Right atrium auricular region (tissue), 2 donors: Measurements from ENCODE around the gene AP2M1. TPM values are rescaled to one million over a fixed set of nuclear protein-coding genes. Genes with fewer than 3 reads are reported as not detected.

Source experiments
- DNase-seq: peaks from one replicate; pipeline ENCODE4 v3.0.0-alpha.2; 2019; ENCODE audit warnings: low spot score
- H3K27ac ChIP-seq, 2 donors: fragments of 200-600 bp; sonication (generic); 1 replicate in 1 of 2; 2 replicates in 1 of 2; pipeline ENCODE4 v1.5.1; 2016 to 2019
- H3K27me3 ChIP-seq, 2 donors: fragments of 200-600 bp; sonication (generic); one replicate each; pipeline versions ENCODE4 v1.5.1 to v1.6.0; 2017 to 2019
- H3K36me3 ChIP-seq: fragments of 200-600 bp; sonication (generic); one replicate; pipeline ENCODE4 v1.5.1; 2016
- H3K4me1 ChIP-seq, 2 donors: fragments of 200-600 bp; sonication (generic); one replicate each; pipeline versions ENCODE4 v1.5.1 to v1.6.0; 2017 to 2019
- H3K4me3 ChIP-seq, 2 donors: fragments of 200-600 bp; sonication (generic); 1 replicate in 1 of 2; 2 replicates in 1 of 2; pipeline ENCODE4 v1.5.1; 2017 to 2019; ENCODE audit warnings: mild to moderate bottlenecking in 1 of 2, moderate library complexity in 1 of 2
- H3K9me3 ChIP-seq, 2 donors: fragments of 200-600 bp; sonication (generic); one replicate each; pipeline ENCODE4 v1.5.1; 2019
- total RNA-seq, 2 donors: library from RNA; depleted of rRNA; stranded (reverse); fragments of >200 nt; gene quantifications; one replicate each; pipeline ENCODE4 v1.1.0, GENCODE V29; 2016
- TF ChIP-seq, protein P1 (sequence below), 2 donors: fragments of 200-600 bp; sonication (generic); IDR thresholded peaks; one replicate each; pipeline ENCODE4 v1.5.1; 2019; ENCODE audit warnings: antibody characterized with exemption in 2 of 2

Gene AP2M1
- total RNA-seq, 2 donors from 2014 or later: 183 to 235 TPM

DNA sequence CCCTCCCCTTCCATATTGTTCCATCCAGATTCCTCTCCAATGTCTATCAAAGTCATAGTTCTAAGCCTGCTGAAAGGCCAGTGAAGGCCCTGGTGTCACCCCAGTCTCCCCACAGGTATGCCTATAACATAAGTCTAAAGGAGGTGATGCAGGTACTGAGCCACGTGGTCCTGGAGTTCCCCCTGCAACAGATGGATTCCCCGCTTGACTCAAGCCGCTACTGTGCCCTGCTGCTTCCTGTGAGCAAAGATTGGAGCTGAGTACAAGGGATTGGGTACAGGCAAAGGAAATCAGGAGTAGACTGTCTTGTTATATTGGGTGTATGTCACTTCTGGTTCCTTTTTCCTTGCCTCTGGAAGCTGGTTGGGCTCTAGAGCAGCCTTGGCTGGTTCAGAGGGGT is 31.3 kb upstream of the AP2M1 start:
- Histone ChIP-seq H3K4me3 (no peak overlapping the region), H3K27ac (no peak overlapping the region), H3K27me3 (no peaks in the 10 kb centered on the region), H3K36me3 (peaks cover 79% of the 10 kb centered on the region), H3K4me1 (no peaks in the 10 kb centered on the region), H3K9me3 (no peaks in the 10 kb centered on the region)
- TF ChIP-seq, protein P1, sequence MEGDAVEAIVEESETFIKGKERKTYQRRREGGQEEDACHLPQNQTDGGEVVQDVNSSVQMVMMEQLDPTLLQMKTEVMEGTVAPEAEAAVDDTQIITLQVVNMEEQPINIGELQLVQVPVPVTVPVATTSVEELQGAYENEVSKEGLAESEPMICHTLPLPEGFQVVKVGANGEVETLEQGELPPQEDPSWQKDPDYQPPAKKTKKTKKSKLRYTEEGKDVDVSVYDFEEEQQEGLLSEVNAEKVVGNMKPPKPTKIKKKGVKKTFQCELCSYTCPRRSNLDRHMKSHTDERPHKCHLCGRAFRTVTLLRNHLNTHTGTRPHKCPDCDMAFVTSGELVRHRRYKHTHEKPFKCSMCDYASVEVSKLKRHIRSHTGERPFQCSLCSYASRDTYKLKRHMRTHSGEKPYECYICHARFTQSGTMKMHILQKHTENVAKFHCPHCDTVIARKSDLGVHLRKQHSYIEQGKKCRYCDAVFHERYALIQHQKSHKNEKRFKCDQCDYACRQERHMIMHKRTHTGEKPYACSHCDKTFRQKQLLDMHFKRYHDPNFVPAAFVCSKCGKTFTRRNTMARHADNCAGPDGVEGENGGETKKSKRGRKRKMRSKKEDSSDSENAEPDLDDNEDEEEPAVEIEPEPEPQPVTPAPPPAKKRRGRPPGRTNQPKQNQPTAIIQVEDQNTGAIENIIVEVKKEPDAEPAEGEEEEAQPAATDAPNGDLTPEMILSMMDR (IDR thresholded peaks at IDR 0.05): no peak
- DNase-seq: no peak

GRCh38 chr3:184144505-184144904 is 30.1 kb upstream of the AP2M1 start:
- H3K27me3 ChIP-seq: no peaks in the 10 kb centered on the region
- DNase-seq: no peak
- TF ChIP-seq, protein P1 (IDR thresholded peaks at IDR 0.05): no peak
- no peaks in the 10 kb centered on the region for H3K4me1 ChIP-seq
- H3K4me3 ChIP-seq: no peak overlapping the region
- H3K9me3 ChIP-seq: no peaks in the 10 kb centered on the region
- peaks cover 71% of the 10 kb centered on the region for H3K36me3 ChIP-seq
- H3K27ac ChIP-seq: no peak overlapping the region

DNA sequence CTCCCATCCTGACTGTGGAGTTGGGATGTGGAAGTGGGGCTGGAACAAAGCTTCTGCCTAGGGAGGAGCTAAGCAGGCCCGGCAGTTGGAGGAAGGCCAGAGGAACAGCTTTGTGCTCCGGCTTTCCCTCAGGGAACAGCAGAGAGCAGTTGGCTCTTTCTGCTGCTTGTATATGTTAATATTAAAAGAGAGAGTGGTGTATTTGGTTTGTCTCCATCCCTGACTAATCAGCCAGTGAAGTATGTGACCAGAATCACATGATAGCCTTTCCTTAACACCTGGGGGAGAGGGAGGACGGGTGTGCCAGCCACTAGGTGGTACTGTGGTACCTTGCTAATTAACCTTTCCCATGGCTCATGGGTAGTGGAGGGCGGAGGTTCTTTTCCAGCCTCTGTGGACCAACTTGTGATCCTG is 29.5 kb upstream of the AP2M1 start:
- Histone ChIP-seq H3K4me1 (no peaks in the 10 kb centered on the region), H3K27ac (no peak overlapping the region), H3K36me3 (peaks cover 65% of the 10 kb centered on the region), H3K9me3 (no peaks in the 10 kb centered on the region), H3K4me3 (no peak overlapping the region), H3K27me3 (no peaks in the 10 kb centered on the region)
- TF ChIP-seq, protein P1 (IDR thresholded peaks at IDR 0.05): peak in 1 of 2 donors; percentile 54
- no peak for DNase-seq

- no peak overlapping the region for H3K27ac ChIP-seq
- H3K4me3 ChIP-seq: no peak overlapping the region
- DNase-seq: no peak
- H3K27me3 ChIP-seq: no peaks in the 10 kb centered on the region
- TF ChIP-seq, protein P1 (IDR thresholded peaks at IDR 0.05): no peak
- no peaks in the 10 kb centered on the region for H3K4me1 ChIP-seq
- no peaks in the 10 kb centered on the region for H3K9me3 ChIP-seq
- peaks cover 58% of the 10 kb centered on the region for H3K36me3 ChIP-seq
Measured at GRCh38 chr3:184145751-184146270, 28.8 kb upstream of the AP2M1 start.

DNA sequence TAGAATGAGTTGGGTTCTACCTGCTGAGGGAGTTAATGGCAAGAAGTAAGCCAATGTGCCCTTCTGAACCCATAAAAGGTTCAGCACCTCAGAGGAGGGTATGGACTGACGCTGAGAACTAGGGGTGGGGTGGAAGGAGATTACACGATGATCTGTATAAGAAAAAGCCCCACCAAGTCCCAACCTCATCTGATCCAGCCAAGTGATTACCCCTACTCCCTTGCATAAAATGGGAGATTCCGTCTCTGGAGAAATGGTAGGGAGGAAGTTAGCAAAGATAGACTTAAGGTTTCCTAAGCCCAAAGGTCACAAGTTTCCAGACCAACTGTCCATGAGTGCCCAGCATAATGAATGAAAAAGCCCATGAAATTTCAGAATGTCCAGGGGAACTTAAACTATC is 26.6 kb upstream of the AP2M1 start:
- Histone ChIP-seq H3K27me3 (no peaks in the 10 kb centered on the region), H3K9me3 (no peaks in the 10 kb centered on the region), H3K36me3 (peaks cover 36% of the 10 kb centered on the region), H3K27ac (no peak overlapping the region), H3K4me3 (no peak overlapping the region), H3K4me1 (no peaks in the 10 kb centered on the region)
- TF ChIP-seq, protein P1 (IDR thresholded peaks at IDR 0.05): no peak
- DNase-seq: no peak

GRCh38 chr3:184149123-184149522 is 25.5 kb upstream of the AP2M1 start:
- TF ChIP-seq, protein P1 (IDR thresholded peaks at IDR 0.05): no peak
- H3K9me3 ChIP-seq: no peaks in the 10 kb centered on the region
- H3K27ac ChIP-seq: no peak overlapping the region
- H3K4me1 ChIP-seq: peaks cover 0 to 7% of the 10 kb centered on the region in 2 donors
- H3K4me3 ChIP-seq: no peak overlapping the region
- no peak for DNase-seq
- no peaks in the 10 kb centered on the region for H3K27me3 ChIP-seq
- H3K36me3 ChIP-seq: peaks cover 25% of the 10 kb centered on the region
